Gastroesophageal sphincter (tissue), 3 donors: ENCODE results near the gene KCNH1.

Experiments
- CTCF ChIP-seq, 4 experiments: fragments of 200-600 bp in 2 of 4; fragments of 450-650 bp in 2 of 4; sonication (generic) in 1 of 4; IDR thresholded peaks; one replicate each; pipeline ENCODE4 v1.5.1; 2017 to 2019; ENCODE audit warnings: antibody characterized with exemption in 4 of 4, mild to moderate bottlenecking in 2 of 4, moderate library complexity in 2 of 4
- POLR2A ChIP-seq, 2 donors: fragments of 450-650 bp; IDR thresholded peaks; one replicate each; pipeline ENCODE4 v1.6.1; 2017; ENCODE audit warnings: antibody characterized with exemption in 2 of 2, mild to moderate bottlenecking in 2 of 2, moderate library complexity in 1 of 2
- POLR2AphosphoS5 ChIP-seq: sonication (generic); formaldehyde crosslinking; IDR thresholded peaks from one replicate; pipeline ENCODE4 v1.6.1; 2017; ENCODE audit warnings: antibody characterized with exemption

DNA sequence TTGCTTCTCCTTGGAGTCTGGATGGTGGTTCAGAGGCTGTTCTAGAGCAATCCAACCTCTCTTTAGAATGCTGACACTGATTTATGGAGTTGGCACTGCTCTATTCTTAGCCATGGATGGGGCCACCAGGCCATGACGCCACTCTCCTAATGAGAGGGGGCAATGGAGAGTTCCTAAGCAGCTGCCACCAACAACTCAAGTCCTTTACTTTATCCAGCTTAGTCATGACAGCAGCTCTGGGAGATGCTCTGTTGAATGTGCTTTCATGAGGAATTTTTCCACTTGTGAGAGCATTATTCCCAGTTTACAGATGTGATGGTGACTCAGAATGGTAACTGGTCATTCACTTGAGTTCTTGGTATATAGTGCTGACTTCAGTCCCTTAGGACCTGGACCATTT is 438.9 kb downstream of the KCNH1 start:
- TF ChIP-seq CTCF (IDR thresholded peaks at IDR 0.05) (no peak), POLR2A (IDR thresholded peaks at IDR 0.05) (no peak), POLR2AphosphoS5 (no peak)
